ENCODE results near the gene DNAJB1.
A peak's percentile ranks its signal among the peaks of the same experiment; 100 is the strongest.

Gene DNAJB1

DNA sequence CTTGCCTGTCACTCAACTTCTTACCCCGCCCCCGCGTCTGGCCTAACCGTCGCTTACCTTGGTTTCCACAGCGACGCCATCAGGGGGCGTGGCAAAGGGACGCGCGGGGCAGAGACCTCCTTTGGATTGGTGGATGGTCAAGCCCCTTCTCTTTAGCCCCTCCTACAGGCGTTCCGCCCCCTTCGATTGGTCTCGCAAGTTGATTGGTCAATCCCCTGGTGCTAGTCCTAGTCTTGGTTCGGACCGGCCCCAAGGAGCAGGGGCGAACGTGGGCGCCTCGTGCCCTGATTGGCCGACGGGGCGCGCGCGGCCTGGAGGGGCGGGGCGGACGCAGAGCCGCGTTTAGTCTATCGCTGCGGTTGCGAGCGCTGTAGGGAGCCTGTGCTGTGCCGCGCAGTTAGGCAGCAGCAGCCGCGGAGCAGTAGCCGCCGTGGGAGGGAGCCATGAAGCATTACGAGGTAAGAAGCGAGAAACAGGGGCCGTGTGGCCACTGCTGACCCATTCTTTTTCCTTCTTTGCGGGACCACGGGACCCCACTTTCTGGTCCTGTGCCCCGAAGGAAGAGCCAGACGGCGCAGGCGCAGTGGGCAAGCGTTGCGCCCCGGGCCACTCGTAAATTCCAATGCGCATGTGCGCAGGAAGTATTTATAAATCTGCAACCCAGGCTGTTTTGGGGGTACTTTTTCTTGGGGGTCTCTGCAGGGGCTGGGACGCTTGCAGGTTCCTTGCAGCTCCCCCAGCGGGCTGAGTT lies 11.2 kb upstream of the DNAJB1 start, which contains the start of gene TECR:
TECR (plus strand) TSS at position 341 of the 751 bp plus-strand sequence; CDS start at position 444, 103 bp downstream.
- Histone ChIP-seq H3K4ac (ENCODE audit: low read depth, low read length) (peak within 1 kb of the TSS; percentile 98), H3K9ac (ENCODE audit: low read length) (peak within 1 kb of the TSS; percentile 93), H4K8ac (ENCODE audit: low read depth, low read length) (peak within 1 kb of the TSS; percentile 88), H3K27ac (ENCODE audit: low read depth, low read length) (peak within 1 kb of the TSS; percentile 66), H4K12ac (ENCODE audit: low read depth, low read length) (peak within 1 kb of the TSS; percentile 84), H4K91ac (ENCODE audit: low read depth, low read length) (peak within 1 kb of the TSS; percentile 65), H3K23ac (ENCODE audit: low read length) (no peak within 1 kb of the TSS), H2AK5ac (ENCODE audit: low read length) (peak within 1 kb of the TSS; percentile 88), H3K36me3 (ENCODE audit: control insufficient read depth in 1 of 2, insufficient read depth in 2 of 2, low read length in 2 of 2) (no peaks in the 10 kb centered on the region), H3K4me1 (ENCODE audit: control insufficient read depth in 1 of 2, insufficient read depth in 2 of 2, low read length in 2 of 2) (peaks cover 16 to 22% of the 10 kb centered on the region in 2 experiments), H3K79me1 (ENCODE audit: low read length) (peaks cover 23% of the 10 kb centered on the region), H3K79me2 (ENCODE audit: control insufficient read depth, insufficient read depth, low read length, poor library complexity) (peaks cover 6% of the 10 kb centered on the region), H3K27me3 (ENCODE audit: insufficient read depth, low read length) (no peaks in the 10 kb centered on the region), H3K9me3 (ENCODE audit: insufficient read depth, low read depth, low read length) (peaks cover 2% of the 10 kb centered on the region), H3K4me2 (ENCODE audit: low read length) (peak within 1 kb of the TSS; percentile 100), H2BK12ac (ENCODE audit: low read length) (peak within 1 kb of the TSS; percentile 73), H3K18ac (ENCODE audit: low read length) (peak within 1 kb of the TSS; percentile 97), H2AFZ (ENCODE audit: insufficient read depth, low read length, poor library complexity) (peak within 1 kb of the TSS; percentile 46), H3K14ac (ENCODE audit: low read length) (peak within 1 kb of the TSS; percentile 61), H3K4me3 (ENCODE audit: low read depth, low read length) (peak within 1 kb of the TSS; percentile 94), H2BK5ac (ENCODE audit: low read depth, low read length, poor library complexity) (peak within 1 kb of the TSS; percentile 66), H2BK120ac (ENCODE audit: insufficient read depth, low read length, poor library complexity) (peak within 1 kb of the TSS; percentile 84)
- DNase-seq, result peak; percentile 100
- no CpG with 5 or more reads among the region's 59 CpGs for WGBS (ENCODE audit: extremely low coverage, insufficient coverage, insufficient read length)

DNA sequence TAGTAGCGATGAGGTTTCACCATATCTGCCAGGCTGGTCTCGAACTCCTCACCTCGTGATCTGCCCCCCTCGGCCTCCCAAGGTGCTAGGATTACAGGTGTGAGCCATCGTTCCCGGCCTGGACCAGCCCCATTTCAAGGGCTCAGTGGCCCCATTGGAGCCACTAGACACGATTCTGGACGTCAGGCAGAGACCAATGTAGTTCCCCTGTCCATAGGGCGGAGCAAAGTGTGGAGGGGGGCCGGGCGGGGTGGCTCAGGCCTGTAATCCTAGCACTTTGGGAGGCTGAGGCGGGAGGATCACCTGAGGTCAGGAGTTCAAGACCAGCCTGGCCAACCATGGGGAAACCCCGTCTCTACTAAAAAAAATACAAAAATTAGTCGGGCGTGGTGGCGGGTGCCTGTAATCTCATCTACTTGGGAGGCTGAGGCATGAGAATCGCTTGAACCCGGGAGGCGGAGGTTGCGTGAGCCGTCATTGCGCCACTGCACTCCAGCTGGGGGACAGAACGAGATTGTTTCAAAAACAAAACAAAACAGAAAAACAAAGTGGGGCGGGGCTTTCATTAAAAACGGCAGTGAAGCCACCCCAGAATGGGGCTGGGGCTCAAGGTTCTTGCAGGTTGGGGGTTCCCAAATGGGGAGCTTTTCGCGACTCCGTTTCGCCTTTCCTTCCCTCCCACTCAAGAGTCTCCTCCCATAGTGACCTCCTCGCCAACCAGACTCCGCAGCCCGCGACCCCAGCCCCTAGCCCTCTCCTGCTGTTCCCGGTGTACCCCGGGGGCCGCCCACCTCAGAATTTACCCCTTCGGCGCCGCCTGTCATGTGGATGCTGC lies 10.4 kb upstream of the DNAJB1 start:
- Histone ChIP-seq H3K9ac (ENCODE audit: low read length) (no peak overlapping the region), H2AK5ac (ENCODE audit: low read length) (peak overlapping the region; percentile 88), H4K91ac (ENCODE audit: low read depth, low read length) (peak overlapping the region; percentile 22), H3K4ac (ENCODE audit: low read depth, low read length) (peak overlapping the region; percentile 23), H2BK12ac (ENCODE audit: low read length) (peak overlapping the region; percentile 73), H2AFZ (ENCODE audit: insufficient read depth, low read length, poor library complexity) (peak overlapping the region; percentile 46), H3K14ac (ENCODE audit: low read length) (no peak overlapping the region), H3K27me3 (ENCODE audit: insufficient read depth, low read length) (no peaks in the 10 kb centered on the region), H4K8ac (ENCODE audit: low read depth, low read length) (peak overlapping the region; percentile 55), H3K36me3 (ENCODE audit: control insufficient read depth in 1 of 2, insufficient read depth in 2 of 2, low read length in 2 of 2) (no peaks in the 10 kb centered on the region), H3K4me1 (ENCODE audit: control insufficient read depth in 1 of 2, insufficient read depth in 2 of 2, low read length in 2 of 2) (peaks cover 16 to 22% of the 10 kb centered on the region in 2 experiments), H3K4me3 (ENCODE audit: low read depth, low read length) (peak overlapping the region; percentile 71), H2BK120ac (ENCODE audit: insufficient read depth, low read length, poor library complexity) (no peak overlapping the region), H4K12ac (ENCODE audit: low read depth, low read length) (no peak overlapping the region), H3K79me1 (ENCODE audit: low read length) (peaks cover 23% of the 10 kb centered on the region), H3K79me2 (ENCODE audit: control insufficient read depth, insufficient read depth, low read length, poor library complexity) (peaks cover 6% of the 10 kb centered on the region), H3K18ac (ENCODE audit: low read length) (no peak overlapping the region), H3K27ac (ENCODE audit: low read depth, low read length) (peak overlapping the region; percentile 39), H3K23ac (ENCODE audit: low read length) (no peak overlapping the region), H3K9me3 (ENCODE audit: insufficient read depth, low read depth, low read length) (peaks cover 2% of the 10 kb centered on the region), H3K4me2 (ENCODE audit: low read length) (peak overlapping the region; percentile 94), H2BK5ac (ENCODE audit: low read depth, low read length, poor library complexity) (peak overlapping the region; percentile 18)
- peak in 1 of 2 donors; percentile 55 for DNase-seq
- WGBS (ENCODE audit: extremely low coverage, insufficient coverage, insufficient read length), result no CpG with 5 or more reads among the region's 39 CpGs

DNA sequence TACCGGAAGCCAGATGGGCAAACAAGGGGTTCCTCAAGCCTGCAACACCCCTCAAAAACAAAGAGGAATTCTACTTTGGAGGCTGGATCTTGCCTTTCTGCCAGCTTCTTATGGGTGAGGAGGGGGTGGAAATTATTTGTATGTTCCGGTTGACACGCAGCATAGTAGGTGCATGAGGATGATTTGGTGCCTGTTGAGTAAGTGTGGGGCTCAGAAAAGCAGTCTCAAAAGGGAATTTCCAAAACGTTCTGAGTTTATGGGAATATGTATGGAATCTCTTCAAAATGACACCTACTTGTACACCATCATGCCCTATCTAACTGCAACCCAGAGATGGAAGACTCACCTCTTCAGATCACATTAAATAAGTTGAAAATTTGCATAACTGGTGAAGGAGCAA lies 8.2 kb upstream of the DNAJB1 start:
- H3K9ac ChIP-seq (ENCODE audit: low read length), result no peak overlapping the region
- no peak for DNase-seq

DNA sequence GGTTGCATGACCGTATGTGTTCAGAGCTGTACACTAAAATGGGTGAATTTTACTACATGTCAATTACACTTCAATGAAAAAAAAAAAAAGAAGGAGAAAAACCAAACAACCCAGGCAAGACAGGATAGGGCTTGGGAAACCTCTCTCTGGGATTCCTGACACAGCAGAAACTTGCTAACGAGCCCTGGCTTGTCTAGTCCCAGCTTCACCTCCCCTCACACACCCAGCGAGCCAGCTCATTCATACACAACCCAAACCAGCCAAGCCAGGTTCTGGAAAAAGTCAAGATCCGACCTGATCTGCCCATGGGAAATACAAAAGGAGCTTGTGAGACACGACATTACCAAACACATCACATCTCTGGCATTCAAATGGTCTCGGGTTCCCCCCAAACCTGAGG lies 7.5 kb upstream of the DNAJB1 start:
- peak overlapping the region; percentile 85 for H4K91ac ChIP-seq (ENCODE audit: low read depth, low read length)
- H3K9me3 ChIP-seq (ENCODE audit: insufficient read depth, low read depth, low read length), result peaks cover 2% of the 10 kb centered on the region
- no peak overlapping the region for H3K23ac ChIP-seq (ENCODE audit: low read length)
- H3K18ac ChIP-seq (ENCODE audit: low read length), result no peak overlapping the region
- peak overlapping the region; percentile 34 for H3K4me2 ChIP-seq (ENCODE audit: low read length)
- no peak overlapping the region for H3K4me3 ChIP-seq (ENCODE audit: low read depth, low read length)
- DNase-seq, result peak; percentile 32 to 33
- no peaks in the 10 kb centered on the region for H3K27me3 ChIP-seq (ENCODE audit: insufficient read depth, low read length)
- no CpG with 5 or more reads among the region's 6 CpGs for WGBS (ENCODE audit: extremely low coverage, insufficient coverage, insufficient read length)
- peak overlapping the region; percentile 31 for H2BK12ac ChIP-seq (ENCODE audit: low read length)
- H3K9ac ChIP-seq (ENCODE audit: low read length), result no peak overlapping the region
- H3K4me1 ChIP-seq (ENCODE audit: control insufficient read depth in 1 of 2, insufficient read depth in 2 of 2, low read length in 2 of 2), result peaks cover 16% of the 10 kb centered on the region in 2 experiments
- peak overlapping the region; percentile 51 for H2BK5ac ChIP-seq (ENCODE audit: low read depth, low read length, poor library complexity)
- H2AK5ac ChIP-seq (ENCODE audit: low read length), result no peak overlapping the region
- H3K79me2 ChIP-seq (ENCODE audit: control insufficient read depth, insufficient read depth, low read length, poor library complexity), result peaks cover 4% of the 10 kb centered on the region
- peak overlapping the region; percentile 12 for H2BK120ac ChIP-seq (ENCODE audit: insufficient read depth, low read length, poor library complexity)
- H3K36me3 ChIP-seq (ENCODE audit: control insufficient read depth in 1 of 2, insufficient read depth in 2 of 2, low read length in 2 of 2), result no peaks in the 10 kb centered on the region
- no peak overlapping the region for H3K4ac ChIP-seq (ENCODE audit: low read depth, low read length)
- H3K14ac ChIP-seq (ENCODE audit: low read length), result peak overlapping the region; percentile 16
- peak overlapping the region; percentile 85 for H3K27ac ChIP-seq (ENCODE audit: low read depth, low read length)
- H3K79me1 ChIP-seq (ENCODE audit: low read length), result peaks cover 23% of the 10 kb centered on the region
- no peak overlapping the region for H4K12ac ChIP-seq (ENCODE audit: low read depth, low read length)
- peak overlapping the region; percentile 3 for H4K8ac ChIP-seq (ENCODE audit: low read depth, low read length)
- no peak overlapping the region for H2AFZ ChIP-seq (ENCODE audit: insufficient read depth, low read length, poor library complexity)

More for the DNA sequence above, 8.2 kb upstream of the DNAJB1 start:
- peak overlapping the region; percentile 34 for H3K4me2 ChIP-seq (ENCODE audit: low read length)
- no CpG with 5 or more reads among the region's 4 CpGs for WGBS (ENCODE audit: extremely low coverage, insufficient coverage, insufficient read length)
- no peak overlapping the region for H2AFZ ChIP-seq (ENCODE audit: insufficient read depth, low read length, poor library complexity)
- no peak overlapping the region for H3K4me3 ChIP-seq (ENCODE audit: low read depth, low read length)
- H4K8ac ChIP-seq (ENCODE audit: low read depth, low read length), result peak overlapping the region; percentile 45
- H4K91ac ChIP-seq (ENCODE audit: low read depth, low read length), result peak overlapping the region; percentile 85
- no peak overlapping the region for H3K18ac ChIP-seq (ENCODE audit: low read length)
- peak overlapping the region; percentile 2 for H2AK5ac ChIP-seq (ENCODE audit: low read length)
- peaks cover 23% of the 10 kb centered on the region for H3K79me1 ChIP-seq (ENCODE audit: low read length)
- peak overlapping the region; percentile 80 for H2BK120ac ChIP-seq (ENCODE audit: insufficient read depth, low read length, poor library complexity)
- no peak overlapping the region for H3K4ac ChIP-seq (ENCODE audit: low read depth, low read length)
- no peak overlapping the region for H3K23ac ChIP-seq (ENCODE audit: low read length)
- peak overlapping the region; percentile 16 for H3K14ac ChIP-seq (ENCODE audit: low read length)
- peaks cover 2% of the 10 kb centered on the region for H3K9me3 ChIP-seq (ENCODE audit: insufficient read depth, low read depth, low read length)
- H3K79me2 ChIP-seq (ENCODE audit: control insufficient read depth, insufficient read depth, low read length, poor library complexity), result peaks cover 6% of the 10 kb centered on the region
- peaks cover 16% of the 10 kb centered on the region in 2 experiments for H3K4me1 ChIP-seq (ENCODE audit: control insufficient read depth in 1 of 2, insufficient read depth in 2 of 2, low read length in 2 of 2)
- no peaks in the 10 kb centered on the region for H3K27me3 ChIP-seq (ENCODE audit: insufficient read depth, low read length)
- H3K36me3 ChIP-seq (ENCODE audit: control insufficient read depth in 1 of 2, insufficient read depth in 2 of 2, low read length in 2 of 2), result no peaks in the 10 kb centered on the region
- H4K12ac ChIP-seq (ENCODE audit: low read depth, low read length), result no peak overlapping the region
- peak overlapping the region; percentile 85 for H3K27ac ChIP-seq (ENCODE audit: low read depth, low read length)
- peak overlapping the region; percentile 50 for H2BK12ac ChIP-seq (ENCODE audit: low read length)
- peak overlapping the region; percentile 51 for H2BK5ac ChIP-seq (ENCODE audit: low read depth, low read length, poor library complexity)
